ENCODE results near the gene DAB1.

GRCh38 chr1:57262472-57262871 is 161.4 kb downstream of the DAB1 start:
- TF ChIP-seq TARDBP (IDR thresholded peaks at IDR 0.05; ENCODE audit: borderline replicate concordance): no peak
- TF ChIP-seq CBX5 (IDR thresholded peaks at IDR 0.05; ENCODE audit: low read depth): no peak
- no peak for TF ChIP-seq CHD1 (IDR thresholded peaks at IDR 0.05; ENCODE audit: low read depth, low read length)
- no peak for TF ChIP-seq POLR2A (IDR thresholded peaks at IDR 0.05; ENCODE audit: low read depth, low read length)
- TF ChIP-seq CTCF (IDR thresholded peaks at IDR 0.05 in 2 of 3, conservative IDR thresholded peaks at IDR 0.05 in 1 of 3; ENCODE audit: control insufficient read depth in 2 of 3, extremely low read depth in 1 of 3, insufficient read depth in 1 of 3, low read depth in 3 of 3, low read length in 3 of 3): no peak
- no peak for TF ChIP-seq ZBTB40 (IDR thresholded peaks at IDR 0.05; ENCODE audit: borderline replicate concordance)
- no peak for TF ChIP-seq EZH2 (IDR thresholded peaks at IDR 0.05; ENCODE audit: borderline replicate concordance, control insufficient read depth, low read depth, low read length)
- no peak for TF ChIP-seq RAD51 (IDR thresholded peaks at IDR 0.05)
- TF ChIP-seq ATF3 (IDR thresholded peaks at IDR 0.05; ENCODE audit: borderline replicate concordance, extremely low read depth, low read depth, low read length): no peak
- no peak for TF ChIP-seq E2F4 (IDR thresholded peaks at IDR 0.05; ENCODE audit: low read depth, low read length)
- TF ChIP-seq TBL1XR1 (IDR thresholded peaks at IDR 0.05; ENCODE audit: low read depth, low read length): no peak
- no peak for TF ChIP-seq ZNF384 (IDR thresholded peaks at IDR 0.05; ENCODE audit: borderline replicate concordance, low read depth, low read length)
- no peak for TF ChIP-seq ZBTB33 (IDR thresholded peaks at IDR 0.05)
